PC-9 (cell line): Measurements from ENCODE around the gene MCAT. TPM values are rescaled to one million over a fixed set of nuclear protein-coding genes. Genes with fewer than 3 reads are reported as not detected.
A peak's percentile ranks its signal among the peaks of the same experiment; 100 is the strongest.

Experiments
- BruUV-seq: library from RNA; stranded (reverse); fragments of 400-500 nt; replicated peaks from 2 replicates; lab custom pipeline; 2021; lab: Mats Ljungman, UMichigan
- CTCF ChIA-PET: fragments of 300-600 bp; sonication (Branson Sonifier 250); formaldehyde crosslinking; loops from one replicate; lab custom pipeline; 2022; ENCODE audit warnings: antibody characterized with exemption; lab: Charles Lee
- POLR2A ChIA-PET: fragments of 300-600 bp; sonication (Branson Sonifier 250); formaldehyde crosslinking; loops from one replicate; lab custom pipeline; 2022; ENCODE audit warnings: antibody characterized with exemption; ENCODE audit not compliant: unreplicated experiment; lab: Charles Lee
- DNase-seq, 2 experiments: peaks; one replicate each; pipeline versions ENCODE4 v3.0.0 to v3.0.0-alpha.2; 2015 to 2022; ENCODE audit warnings: mixed read lengths in 1 of 2
- H2AFZ ChIP-seq: fragments of 200-600 bp; sonication (generic); 2 replicates; pipeline ENCODE4 v1.8.1; 2017; ENCODE audit warnings: antibody characterized with exemption
- H3F3A ChIP-seq: fragments of 200-600 bp; sonication (generic); 2 replicates; pipeline ENCODE4 v1.8.1; 2017; ENCODE audit warnings: antibody characterized with exemption, mild to moderate bottlenecking, low read depth; ENCODE audit not compliant: insufficient read depth
- H3K27ac ChIP-seq: fragments of 200-600 bp; sonication (generic); 2 replicates; pipeline ENCODE4 v1.6.1; 2016; ENCODE audit warnings: mixed run types
- H3K27me3 ChIP-seq: fragments of 200-600 bp; sonication (generic); 2 replicates; pipeline ENCODE4 v1.6.1; 2016; ENCODE audit warnings: low read depth, mixed run types; ENCODE audit not compliant: insufficient read depth
- H3K36me3 ChIP-seq: fragments of 200-600 bp; sonication (generic); 2 replicates; pipeline ENCODE4 v1.6.1; 2016; ENCODE audit warnings: low read depth, mixed run types
- H3K4me1 ChIP-seq: fragments of 200-600 bp; sonication (generic); replicated peaks from 2 replicates; pipeline ENCODE4 v1.6.1; 2016; ENCODE audit warnings: mixed run types; ENCODE audit not compliant: insufficient read depth
- H3K4me2 ChIP-seq: fragments of 200-600 bp; sonication (generic); 2 replicates; pipeline ENCODE4 v1.6.1; 2017; ENCODE audit warnings: mixed run types
- H3K4me3 ChIP-seq: fragments of 200-600 bp; sonication (generic); 2 replicates; pipeline ENCODE4 v1.6.1; 2016; ENCODE audit warnings: mixed run types
- H3K79me2 ChIP-seq: fragments of 200-600 bp; sonication (generic); 2 replicates; pipeline ENCODE4 v1.6.1; 2017; ENCODE audit warnings: low read depth, mixed run types
- H3K9me2 ChIP-seq: fragments of 200-600 bp; sonication (generic); 2 replicates; pipeline ENCODE4 v1.8.1; 2017; ENCODE audit warnings: mild to moderate bottlenecking; ENCODE audit not compliant: insufficient read depth
- H3K9me3 ChIP-seq: fragments of 200-600 bp; sonication (generic); 2 replicates; pipeline ENCODE4 v1.8.1; 2016; ENCODE audit warnings: low read depth; ENCODE audit not compliant: insufficient read depth
- H4K20me1 ChIP-seq: fragments of 200-600 bp; sonication (generic); 2 replicates; pipeline ENCODE4 v1.8.1; 2017; ENCODE audit not compliant: insufficient read depth
- EZH2 ChIP-seq: fragments of 200-600 bp; sonication (generic); IDR thresholded peaks from 2 replicates; pipeline ENCODE4 v1.8.0; 2017; ENCODE audit warnings: antibody characterized with exemption, low read depth
- intact Hi-C: fragments of 100-400 bp; cut with micrococcal nuclease; formaldehyde crosslinking; loops from one replicate; pipeline ENCODE4 v1.10.0; 2022; ENCODE audit not compliant: unreplicated experiment
- total RNA-seq: library from RNA; stranded (reverse); gene quantifications from 2 replicates; pipeline ENCODE4 v1.2.3, GENCODE V29; 2021
- TF ChIP-seq, protein P1 (sequence below): fragments of 200-600 bp; sonication (generic); conservative IDR thresholded peaks from 2 replicates; pipeline ENCODE4 v1.6.1; 2017; ENCODE audit warnings: mixed run types, antibody characterized with exemption, mild to moderate bottlenecking, moderate library complexity

The MCAT gene
- total RNA-seq, 1 experiment from 2014 or later = 31.4 TPM

DNA sequence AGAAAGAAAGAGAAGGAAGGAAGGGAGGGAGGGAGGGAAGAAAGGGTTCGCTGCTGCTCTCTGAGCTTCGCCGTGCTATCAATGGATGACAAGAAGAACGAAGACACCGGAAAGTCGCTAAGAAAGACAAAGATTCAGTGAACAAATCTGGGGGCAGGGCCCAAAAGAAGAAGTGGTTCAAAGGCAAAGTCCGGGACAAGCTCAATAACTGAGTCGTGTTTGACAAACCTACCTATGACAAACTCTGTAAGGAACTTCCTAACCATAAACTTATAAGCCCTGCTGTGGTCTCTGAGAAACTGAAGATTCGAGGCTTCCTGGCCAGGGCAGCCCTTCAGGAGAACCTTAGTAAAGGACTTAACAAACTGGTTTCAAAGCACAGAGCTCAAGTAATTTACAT is 51.1 kb downstream of the MCAT start:
- 0 out of 2 replicates have a peak, but pooled peaks cover 4% of the 10 kb centered on the region for H4K20me1 ChIP-seq
- POLR2A ChIA-PET = interaction anchor here (0.7 kb wide), 1 partner anchor 17 kb away, joined by 9 read pairs; no protein-coding TSS in a partner anchor

DNA sequence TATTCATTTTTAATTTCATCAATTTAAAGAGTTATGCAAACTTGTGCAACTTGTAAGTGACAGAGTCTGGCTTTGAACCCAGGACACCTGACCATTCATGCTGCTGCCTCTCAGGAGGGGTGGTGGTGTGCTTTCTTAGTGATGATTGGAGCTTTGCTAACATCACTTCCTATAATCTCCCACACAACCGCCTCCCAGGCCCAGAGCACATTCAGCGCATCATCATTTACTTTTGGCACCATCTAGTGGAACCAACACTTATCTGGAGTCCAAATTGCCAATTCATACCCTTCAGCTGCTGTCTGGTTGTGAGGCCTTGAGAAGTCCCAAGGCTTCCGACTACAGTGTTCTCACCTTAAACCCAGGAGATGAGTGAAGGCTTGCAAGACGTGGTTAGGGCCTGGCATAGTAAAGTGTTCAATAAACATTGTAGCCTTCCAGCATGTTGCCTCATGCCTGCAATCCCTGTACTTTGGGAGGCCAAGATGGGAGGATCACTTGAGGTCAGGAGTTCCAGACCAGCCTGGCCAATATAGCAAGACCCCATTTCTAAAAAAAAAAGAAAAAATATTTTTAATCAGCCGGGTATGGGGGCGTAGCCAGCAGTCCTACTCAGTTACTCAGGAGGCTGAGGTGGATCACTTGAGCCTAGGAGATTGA is 52.9 kb downstream of the MCAT start:
- H2AFZ ChIP-seq = no peak overlapping the region
- H3K4me3 ChIP-seq = peak overlapping the region; percentile 93; the same call in 1 of the 2 replicates
- no peak overlapping the region for H3K27ac ChIP-seq
- H4K20me1 ChIP-seq = 0 out of 2 replicates have a peak, but pooled peaks cover 4% of the 10 kb centered on the region
- peaks cover 18% of the 10 kb centered on the region for H3K4me1 ChIP-seq
- TF ChIP-seq, protein P1, sequence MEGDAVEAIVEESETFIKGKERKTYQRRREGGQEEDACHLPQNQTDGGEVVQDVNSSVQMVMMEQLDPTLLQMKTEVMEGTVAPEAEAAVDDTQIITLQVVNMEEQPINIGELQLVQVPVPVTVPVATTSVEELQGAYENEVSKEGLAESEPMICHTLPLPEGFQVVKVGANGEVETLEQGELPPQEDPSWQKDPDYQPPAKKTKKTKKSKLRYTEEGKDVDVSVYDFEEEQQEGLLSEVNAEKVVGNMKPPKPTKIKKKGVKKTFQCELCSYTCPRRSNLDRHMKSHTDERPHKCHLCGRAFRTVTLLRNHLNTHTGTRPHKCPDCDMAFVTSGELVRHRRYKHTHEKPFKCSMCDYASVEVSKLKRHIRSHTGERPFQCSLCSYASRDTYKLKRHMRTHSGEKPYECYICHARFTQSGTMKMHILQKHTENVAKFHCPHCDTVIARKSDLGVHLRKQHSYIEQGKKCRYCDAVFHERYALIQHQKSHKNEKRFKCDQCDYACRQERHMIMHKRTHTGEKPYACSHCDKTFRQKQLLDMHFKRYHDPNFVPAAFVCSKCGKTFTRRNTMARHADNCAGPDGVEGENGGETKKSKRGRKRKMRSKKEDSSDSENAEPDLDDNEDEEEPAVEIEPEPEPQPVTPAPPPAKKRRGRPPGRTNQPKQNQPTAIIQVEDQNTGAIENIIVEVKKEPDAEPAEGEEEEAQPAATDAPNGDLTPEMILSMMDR = peak; percentile 55; the same call in 1 of the 2 replicates
- TF ChIP-seq EZH2 = no peak
- POLR2A ChIA-PET = interaction anchor here (0.6 to 0.7 kb wide), 2 partner anchors 36 to 508 kb away, joined by 4 to 11 read pairs; no protein-coding TSS in a partner anchor
- no peaks in the 10 kb centered on the region for H3K9me2 ChIP-seq
- no peaks in the 10 kb centered on the region for H3K27me3 ChIP-seq
- H3K79me2 ChIP-seq = no peaks in the 10 kb centered on the region
- peak overlapping the region; percentile 91 for H3K4me2 ChIP-seq
- peaks cover 50% of the 10 kb centered on the region for H3F3A ChIP-seq
- CTCF ChIA-PET = interaction anchor here (0.6 to 1.1 kb wide), 5 partner anchors 100 to 714 kb away, joined by 3 to 15 read pairs (median 3); no protein-coding TSS in a partner anchor
- peak; percentile 52 to 80 for DNase-seq
- H3K9me3 ChIP-seq = no peaks in the 10 kb centered on the region
- intact Hi-C loops = loop anchor here (5.0 kb wide), 1 partner anchor 223 kb away; no protein-coding TSS in a partner anchor
- H3K36me3 ChIP-seq = no peaks in the 10 kb centered on the region
- BruUV-seq = TSS peak; percentile 74

More for the DNA sequence above, 51.1 kb downstream of the MCAT start:
- H3K4me2 ChIP-seq = no peak overlapping the region
- peak in 1 of 2 experiments; percentile 34 for DNase-seq
- TF ChIP-seq, protein P1 = no peak
- TF ChIP-seq EZH2 = no peak
- CTCF ChIA-PET = interaction anchor here (0.6 to 0.7 kb wide), 3 partner anchors 293 to 463 kb away, joined by 3 read pairs; no protein-coding TSS in a partner anchor
- H3K4me3 ChIP-seq = no peak overlapping the region
- H3K9me3 ChIP-seq = peaks cover 10% of the 10 kb centered on the region
- H3K36me3 ChIP-seq = no peaks in the 10 kb centered on the region
- peaks cover 22% of the 10 kb centered on the region for H3K4me1 ChIP-seq
- intact Hi-C loops = loop anchor here (5.0 kb wide), 1 partner anchor 225 kb away; no protein-coding TSS in a partner anchor
- no TSS peak for BruUV-seq
- H3K79me2 ChIP-seq = no peaks in the 10 kb centered on the region
- H3K27me3 ChIP-seq = no peaks in the 10 kb centered on the region
- H2AFZ ChIP-seq = no peak overlapping the region
- peaks cover 54% of the 10 kb centered on the region for H3F3A ChIP-seq
- H3K9me2 ChIP-seq = no peaks in the 10 kb centered on the region
- H3K27ac ChIP-seq = no peak overlapping the region

DNA sequence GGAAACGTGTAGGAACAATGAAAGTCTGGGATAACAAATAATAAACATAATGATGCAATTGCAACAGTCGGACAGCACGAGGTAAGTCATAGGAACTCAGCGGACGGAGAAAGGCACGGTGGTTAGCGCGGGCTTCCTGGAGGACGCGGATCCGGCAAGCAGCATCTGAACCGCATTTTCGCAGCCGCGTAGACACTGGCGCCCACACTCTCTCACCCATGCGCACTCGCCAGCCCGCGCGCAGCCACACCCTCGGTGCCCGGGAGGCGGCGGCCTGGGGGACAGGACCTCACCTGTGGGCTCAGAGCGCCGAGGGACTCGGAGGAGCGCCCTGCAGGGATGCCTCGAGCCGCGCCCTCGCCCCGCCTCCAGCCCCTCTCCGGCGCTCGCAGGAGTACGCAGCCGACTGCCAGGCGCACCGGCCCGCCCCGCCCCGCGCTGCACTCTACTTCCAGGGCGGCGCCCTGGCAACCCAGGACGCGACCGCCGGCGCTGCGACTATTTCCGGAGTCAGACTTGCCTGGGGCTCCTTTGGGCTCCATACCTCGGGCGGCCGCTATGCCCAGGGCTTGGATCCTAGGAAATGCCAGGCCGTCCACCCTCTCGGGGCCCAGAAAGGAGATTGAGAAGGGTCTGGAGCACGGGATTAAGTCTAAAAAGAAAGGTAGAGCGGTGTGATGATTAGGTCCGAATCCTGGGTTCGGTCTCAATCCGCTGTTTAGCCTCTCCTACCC is 54.0 kb downstream of the MCAT start, which contains the start of gene TTLL1:
TSS of gene TTLL1 (minus strand) at position 408 of the 734 bp plus-strand sequence. CDS start 13,805 bp downstream, outside the sequence.
- Histone ChIP-seq H3K9me2 (no peaks in the 10 kb centered on the region), H3K4me1 (peaks cover 7% of the 10 kb centered on the region), H3K4me3 (peak within 1 kb of the TSS; percentile 93), H3K4me2 (peak within 1 kb of the TSS; percentile 91), H3K79me2 (no peaks in the 10 kb centered on the region), H3K36me3 (no peaks in the 10 kb centered on the region), H4K20me1 (0 out of 2 replicates have a peak, but pooled peaks cover 4% of the 10 kb centered on the region), H3K27ac (peak within 1 kb of the TSS; percentile 70), H3K27me3 (no peaks in the 10 kb centered on the region), H3F3A (peaks cover 39% of the 10 kb centered on the region), H2AFZ (peak within 1 kb of the TSS; percentile 90), H3K9me3 (no peaks in the 10 kb centered on the region)
- ChIA-PET CTCF (no interaction called here), POLR2A (no interaction called here)
- peak; percentile 85 to 96 for DNase-seq
- intact Hi-C loops = loop anchor here (1.0 kb wide), 1 partner anchor 78 kb away; no protein-coding TSS in a partner anchor
- BruUV-seq = no TSS peak
- TF ChIP-seq, protein P1 = no peak; the same call in 1 of the 2 replicates
- TF ChIP-seq EZH2 = no peak
